HS-5 (cell line): Measurements from ENCODE around the gene PPP1R14D.

Source experiments
- DNase-seq: peaks from one replicate; pipeline ENCODE4 v3.0.0-alpha.2; 2012; ENCODE audit warnings: low read depth

PPP1R14D gene

GRCh38 chr15:40852529-40852928 lies 24.0 kb upstream of the PPP1R14D start:
- DNase-seq, result no peak

- DNase-seq, result no peak
These were observed 22.1 kb upstream of the PPP1R14D start for GRCh38 chr15:40850576-40851112.

- no peak for DNase-seq
These were observed 18.9 kb upstream of the PPP1R14D start for GRCh38 chr15:40847223-40847961.

GRCh38 chr15:40846841-40847222 lies 18.3 kb upstream of the PPP1R14D start:
- no peak for DNase-seq

GRCh38 chr15:40845511-40846284 lies 17.2 kb upstream of the PPP1R14D start:
- DNase-seq, result no peak

- DNase-seq, result no peak
These were observed 16.5 kb upstream of the PPP1R14D start for GRCh38 chr15:40845036-40845435.

- DNase-seq, result no peak
These were observed 16.2 kb upstream of the PPP1R14D start for GRCh38 chr15:40844696-40845030.

- DNase-seq, result no peak
These were observed 15.6 kb upstream of the PPP1R14D start, which contains the start of gene SPINT1 for GRCh38 chr15:40843885-40844695. Gene SPINT1 (plus strand): TSS chr15:40844048. CDS start chr15:40844555, 507 bp downstream.

GRCh38 chr15:40843261-40843884 lies 14.9 kb upstream of the PPP1R14D start:
- DNase-seq, result no peak

GRCh38 chr15:40841741-40842140 lies 13.2 kb upstream of the PPP1R14D start:
- DNase-seq, result no peak

GRCh38 chr15:40838756-40839155 lies 10.2 kb upstream of the PPP1R14D start:
- no peak for DNase-seq

- no peak for DNase-seq
These were observed 7.5 kb upstream of the PPP1R14D start for GRCh38 chr15:40836020-40836419.

GRCh38 chr15:40832903-40833302 lies 4.4 kb upstream of the PPP1R14D start:
- DNase-seq, result no peak

GRCh38 chr15:40831861-40832260 lies 3.4 kb upstream of the PPP1R14D start:
- DNase-seq, result no peak

- no peak for DNase-seq
These were observed 2.4 kb upstream of the PPP1R14D start for GRCh38 chr15:40830884-40831283.

- no peak for DNase-seq
These were observed 607 bp upstream of the PPP1R14D start for GRCh38 chr15:40829115-40829514.

GRCh38 chr15:40826423-40827075 lies 2.0 kb downstream of the PPP1R14D start:
- DNase-seq, result no peak

- no peak for DNase-seq
These were observed 2.7 kb downstream of the PPP1R14D start for GRCh38 chr15:40825661-40826422.

GRCh38 chr15:40823572-40824343 lies 4.8 kb downstream of the PPP1R14D start:
- peak; percentile 26 for DNase-seq

- no peak for DNase-seq
These were observed 7.3 kb downstream of the PPP1R14D start for GRCh38 chr15:40821195-40821594.
